SU-DHL-6 (cell line): Measurements from ENCODE around the gene HMX2.

ENCODE experiments used
- H2AFZ ChIP-seq: fragments of 200-600 bp; sonication (generic); 2 replicates; pipeline ENCODE4 v1.6.1; 2014; ENCODE audit warnings: low read depth, mild to moderate bottlenecking, moderate library complexity, mixed read lengths, antibody characterized with exemption, low read length; ENCODE audit not compliant: severe bottlenecking
- H3F3A ChIP-seq: fragments of 200-600 bp; shearing (Covaris generic); 2 replicates; pipeline ENCODE4 v1.6.0; 2016; ENCODE audit warnings: antibody characterized with exemption, mild to moderate bottlenecking; ENCODE audit not compliant: insufficient read depth
- H3K27ac ChIP-seq: fragments of 200-600 bp; sonication (generic); 2 replicates; pipeline ENCODE4 v1.5.1; 2016; ENCODE audit warnings: low read depth, mild to moderate bottlenecking, low read length, moderate library complexity, mixed read lengths
- H3K27me3 ChIP-seq: fragments of 200-600 bp; sonication (generic), shearing (Covaris generic); 2 replicates; pipeline ENCODE4 v1.6.0; 2014; ENCODE audit warnings: mild to moderate bottlenecking, low read length
- H3K36me3 ChIP-seq: fragments of 200-600 bp; sonication (generic); 2 replicates; pipeline ENCODE4 v1.6.1; 2014; ENCODE audit warnings: mild to moderate bottlenecking, low read length, mixed read lengths
- H3K4me2 ChIP-seq: fragments of 300-600, 200-600 bp; shearing (Covaris generic), sonication (generic); 2 replicates; pipeline ENCODE4 v1.6.0; 2014; ENCODE audit warnings: low read length, low read depth, mild to moderate bottlenecking; ENCODE audit not compliant: poor library complexity, severe bottlenecking
- H3K4me3 ChIP-seq: fragments of 200-600 bp; sonication (generic); 2 replicates; pipeline ENCODE4 v1.5.1; 2014; ENCODE audit warnings: antibody characterized with exemption, low read length, mild to moderate bottlenecking, mixed read lengths; ENCODE audit not compliant: insufficient read depth, poor library complexity, severe bottlenecking
- H3K79me2 ChIP-seq: fragments of 200-600 bp; sonication (generic); 2 replicates; pipeline ENCODE4 v1.6.1; 2014; ENCODE audit warnings: mild to moderate bottlenecking, low read length, moderate library complexity; ENCODE audit not compliant: insufficient read depth
- H3K9ac ChIP-seq: fragments of 200-600 bp; sonication (generic); 2 replicates; pipeline ENCODE4 v1.7.0; 2014; ENCODE audit warnings: mild to moderate bottlenecking, low read length
- H3K9me2 ChIP-seq: fragments of 200-600 bp; sonication (generic); replicated peaks from 2 replicates; pipeline ENCODE4 v1.6.1; 2014; ENCODE audit warnings: low read length; ENCODE audit not compliant: insufficient read depth
- H3K9me3 ChIP-seq: fragments of 200-600 bp; sonication (generic); 2 replicates; pipeline ENCODE4 v1.6.1; 2014; ENCODE audit warnings: low read length, mixed read lengths; ENCODE audit not compliant: insufficient read depth
- H4K20me1 ChIP-seq: fragments of 200-600 bp; sonication (generic); 2 replicates; pipeline ENCODE4 v1.6.1; 2014; ENCODE audit warnings: low read depth, mild to moderate bottlenecking, antibody characterized with exemption, low read length, moderate library complexity, mixed read lengths
- CTCF ChIP-seq: fragments of 200-600 bp; sonication (generic); IDR thresholded peaks from one replicate; pipeline ENCODE4 v1.5.1; 2017; ENCODE audit warnings: antibody characterized with exemption, mild to moderate bottlenecking, low read length, moderate library complexity; ENCODE audit not compliant: insufficient read depth, poor library complexity, severe bottlenecking
- EZH2phosphoT487 ChIP-seq: fragments of 200-600 bp; sonication (generic), shearing (Covaris generic); conservative IDR thresholded peaks from 2 replicates; pipeline ENCODE4 v1.6.1; 2018; ENCODE audit warnings: mild to moderate bottlenecking, antibody characterized with exemption, low read length, moderate library complexity, mixed read lengths

Gene HMX2

GRCh38 chr10:123164319-123164718, 16.4 kb downstream of the HMX2 start:
- Histone ChIP-seq H3K9me3 (no peaks in the 10 kb centered on the region), H3K4me3 (no peak overlapping the region), H3K27ac (no peak overlapping the region), H3K4me2 (no peak overlapping the region), H3K36me3 (peaks cover 82% of the 10 kb centered on the region), H3K79me2 (peaks cover 77% of the 10 kb centered on the region), H3K27me3 (no peaks in the 10 kb centered on the region), H4K20me1 (peaks cover 45% of the 10 kb centered on the region), H3K9ac (no peak overlapping the region), H3F3A (no peaks in the 10 kb centered on the region; the same call in 1 of the 2 replicates), H2AFZ (no peak overlapping the region), H3K9me2 (no peaks in the 10 kb centered on the region)
- TF ChIP-seq CTCF (no peak), EZH2phosphoT487 (no peak)

DNA sequence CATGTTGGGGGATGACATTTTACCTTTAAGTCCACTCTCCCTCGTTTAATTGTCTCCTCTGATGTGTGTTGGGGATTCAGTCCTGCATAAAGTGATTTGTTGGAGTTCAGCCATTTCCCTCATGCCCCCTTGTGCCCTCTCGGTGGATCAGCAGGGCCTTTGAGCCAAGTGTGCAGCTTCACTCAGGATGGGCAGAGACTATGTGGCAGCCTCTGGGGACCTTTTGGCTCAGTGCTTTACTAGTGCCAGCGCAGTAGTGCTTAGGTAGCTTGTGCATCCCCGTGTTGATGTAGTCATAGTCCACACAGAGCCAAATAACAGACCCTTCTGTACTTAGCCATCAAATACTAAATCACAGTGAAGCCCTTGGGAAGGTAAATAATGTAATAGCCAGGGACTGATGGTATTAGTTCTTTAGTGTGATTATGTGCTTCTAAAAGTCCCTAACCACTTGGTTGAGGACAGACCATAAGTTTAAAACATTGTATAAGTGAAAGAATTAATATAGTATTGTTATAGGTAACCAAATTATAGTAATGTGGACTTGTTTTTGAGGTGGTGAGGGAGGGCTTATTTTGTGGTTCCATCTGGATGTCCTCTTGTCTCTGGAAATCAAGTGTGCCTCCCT, 17.6 kb downstream of the HMX2 start:
- no peak overlapping the region for H2AFZ ChIP-seq
- H3K9me3 ChIP-seq, result no peaks in the 10 kb centered on the region
- H3K4me2 ChIP-seq, result no peak overlapping the region
- no peak overlapping the region for H3K27ac ChIP-seq
- no peaks in the 10 kb centered on the region for H3F3A ChIP-seq
- no peak for TF ChIP-seq EZH2phosphoT487
- no peak for TF ChIP-seq CTCF
- no peak overlapping the region for H3K9ac ChIP-seq
- H3K36me3 ChIP-seq, result peaks cover 70% of the 10 kb centered on the region
- H3K9me2 ChIP-seq, result no peaks in the 10 kb centered on the region
- no peak overlapping the region for H3K4me3 ChIP-seq
- H3K27me3 ChIP-seq, result no peaks in the 10 kb centered on the region
- peaks cover 34% of the 10 kb centered on the region; the same call in 1 of the 2 replicates for H4K20me1 ChIP-seq
- H3K79me2 ChIP-seq, result peaks cover 64% of the 10 kb centered on the region

GRCh38 chr10:123166618-123167017, 18.7 kb downstream of the HMX2 start:
- peaks cover 59% of the 10 kb centered on the region for H3K36me3 ChIP-seq

More at GRCh38 chr10:123166618-123167017, 18.7 kb downstream of the HMX2 start:
- H3K27ac ChIP-seq, result no peak overlapping the region
- H4K20me1 ChIP-seq, result peaks cover 24% of the 10 kb centered on the region; the same call in 1 of the 2 replicates
- H3F3A ChIP-seq, result no peaks in the 10 kb centered on the region
- H3K9me3 ChIP-seq, result no peaks in the 10 kb centered on the region
- H3K4me3 ChIP-seq, result no peak overlapping the region
- no peak overlapping the region for H3K4me2 ChIP-seq
- no peaks in the 10 kb centered on the region for H3K27me3 ChIP-seq
- H3K9me2 ChIP-seq, result no peaks in the 10 kb centered on the region
- H2AFZ ChIP-seq, result no peak overlapping the region
- H3K9ac ChIP-seq, result no peak overlapping the region
- H3K79me2 ChIP-seq, result peaks cover 56% of the 10 kb centered on the region
- TF ChIP-seq CTCF, result no peak
- no peak for TF ChIP-seq EZH2phosphoT487
